Heart right ventricle (tissue), 16 donors: ENCODE data around the gene HSPBAP1. TPM values are rescaled to one million over a fixed set of nuclear protein-coding genes. Genes with fewer than 3 reads are reported as not detected.

Experiments
- ATAC-seq, 8 donors: fragments of 200-7000 bp; cut with Tn5 transposase; one replicate each; pipeline ENCODE4 v1.9.1; 2020; ENCODE audit warnings: mild to moderate bottlenecking in 8 of 8, moderate library complexity in 8 of 8, moderate number of reproducible peaks in 1 of 8
- DNase-seq, 2 donors: peaks; one replicate each; pipeline ENCODE4 v3.0.0-alpha.2; 2020
- H3K27ac ChIP-seq, 10 donors: fragments of 200-600 bp; sonication (generic) in 2 of 10; one replicate each; pipeline versions ENCODE4 v1.5.0 to v1.8.0; 2020 to 2022; ENCODE audit warnings: mild to moderate bottlenecking in 3 of 10
- H3K27me3 ChIP-seq, 7 donors: fragments of 200-600 bp; one replicate each; pipeline ENCODE4 v1.8.0; 2021 to 2022; ENCODE audit warnings: mild to moderate bottlenecking in 2 of 7
- H3K36me3 ChIP-seq, 9 donors: fragments of 200-600 bp; sonication (generic) in 1 of 9; one replicate each; pipeline versions ENCODE4 v1.5.0 to v1.8.0; 2020 to 2022; ENCODE audit warnings: mild to moderate bottlenecking in 2 of 9
- H3K4me1 ChIP-seq, 9 donors: fragments of 200-600 bp; sonication (generic) in 1 of 9; one replicate each; pipeline versions ENCODE4 v1.5.0 to v1.8.0; 2020 to 2022; ENCODE audit warnings: mild to moderate bottlenecking in 4 of 9
- H3K4me3 ChIP-seq, 10 donors: fragments of 200-600 bp; sonication (generic) in 2 of 10; one replicate each; pipeline versions ENCODE4 v1.5.0 to v1.8.0; 2020 to 2022; ENCODE audit warnings: mild to moderate bottlenecking in 7 of 10, moderate library complexity in 2 of 10
- H3K9me3 ChIP-seq, 11 donors: fragments of 200-600 bp in 10 of 11; sonication (generic) in 2 of 11; one replicate each; pipeline versions ENCODE4 v1.5.0 to v1.8.0; 2013 to 2022; ENCODE audit warnings: mild to moderate bottlenecking in 2 of 11, control low read depth in 1 of 11, moderate library complexity in 1 of 11
- WGBS, 2 donors: extraction: QIAGEN DNeasy Blood & Tissue Kit; methylation state at CpG; one replicate each; pipeline ENCODE4 v1.1.7; 2013; ENCODE audit warnings: inconsistent platforms in 1 of 2; 5-methylcytosine and 5-hydroxymethylcytosine counted together
- intact Hi-C, 10 donors: fragments of 100-400 bp; cut with DNase I; formaldehyde crosslinking; loops; one replicate each; pipeline versions ENCODE4 v1.11.1 to v1.14.2; 2022
- polyA plus RNA-seq, 2 donors: library from polyadenylated mRNA; stranded (reverse); fragments of 200-250 nt; gene quantifications; one replicate each; pipeline ENCODE4 v1.2.3, GENCODE V29; 2013
- total RNA-seq, 10 donors: library from RNA; stranded (reverse); fragmentation: NEBNext Ultra II Directional in 3 of 10; extraction: Animal tissue kit (Norgen Biotek cat#: 25700) in 3 of 10; gene quantifications; one replicate each; pipeline versions ENCODE4 v1.2.1 to v1.2.4, GENCODE V29; 2021 to 2023
- TF ChIP-seq, protein P1 (sequence below), 9 donors: fragments of 200-600 bp; sonication (generic) in 2 of 9; IDR thresholded peaks; one replicate each; pipeline versions ENCODE4 v1.5.0 to v1.8.0; 2021 to 2022; ENCODE audit warnings: antibody characterized with exemption in 9 of 9, mild to moderate bottlenecking in 5 of 9, moderate library complexity in 1 of 9
- donor health status: Arrhythmogenic right ventricular cardiomyopathy.
- donor health status: ischemic (EF 13 %, LVEDD 7.1; RV severe dilation, severe dysfunction).
- donor health status: healthy with polysubstance abuse.
- donor health status: DM: no; HTN: yes; CAD: no.
- donor health status: DM: no; HTN: no; CAD: no.
- donor health status: ischemic (EF 25% LVEDD 6.9; RV normal size, moderate dysfunction).
- donor health status: ischemic (EF 25% LVEDD 5.7; RV mildly dilated, moderate dysfunction).
- donor health status: healthy.
- donor health status: DM: yes; HTN: yes; CAD: no.
- donor health status: Ischemic cardiomyopathy.
- donor health status: ischemic (EF 35%, LVEDD 5.7; RV mildly dilated, moderate dysfunction).
- donor health status: nonischemic (EF 11% LVEDD 7.7; RV severe dilation, severe dysfunction).
- donor health status: DM: yes; HTN: yes; CAD: no.
- donor health status: PGD.
- donor health status: ischemic (EF 29% LVEDD 5.4; RV normal size, mild dysfunction).
- donor health status: nonischemic (EF 23%, LVEDD 6.1; RV moderate dilation, normal function).

The HSPBAP1 gene
- total and polyA plus RNA-seq, 12 donors: 2.7 to 18.5 (median 4.0) TPM

DNA sequence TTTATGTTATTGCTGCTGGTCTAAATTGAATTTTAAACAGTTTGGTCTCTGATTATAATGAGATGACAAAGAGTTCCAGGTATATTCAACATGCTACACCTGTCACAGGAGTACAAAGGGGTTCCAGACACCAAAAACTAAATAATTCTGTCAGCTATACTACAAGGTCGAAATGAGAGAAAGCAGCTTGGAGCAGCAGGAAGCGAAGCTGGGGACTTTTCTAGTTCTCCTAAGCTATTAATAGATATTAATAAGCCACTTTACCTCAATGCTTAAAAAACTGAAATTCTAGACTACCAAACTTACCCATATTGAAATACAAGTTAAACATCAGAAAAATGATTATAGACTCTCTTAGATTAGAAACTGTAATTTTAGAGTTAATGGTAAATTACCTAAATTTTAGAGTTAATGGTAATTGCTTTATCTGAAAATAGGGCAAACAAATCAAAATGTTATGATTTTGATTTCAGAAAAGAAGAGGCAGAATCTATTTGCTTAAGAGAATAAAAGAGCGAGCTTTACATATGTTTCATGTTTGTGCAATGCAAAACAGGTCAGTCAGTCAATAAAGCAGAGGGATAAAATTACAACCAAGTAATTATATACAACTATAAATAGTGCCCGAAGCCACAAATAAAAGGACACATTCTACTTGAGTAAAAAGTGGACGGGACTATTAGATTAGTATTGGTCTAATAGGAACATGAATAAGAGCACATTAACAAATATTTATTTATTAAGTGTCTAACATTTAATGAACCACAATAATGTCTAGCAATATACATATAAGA lies 16.8 kb downstream of the HSPBAP1 start:
- peaks cover 0 to 12% (median 5%) of the 10 kb centered on the region in 9 donors for H3K4me1 ChIP-seq
- H3K36me3 ChIP-seq: peaks cover 0 to 22% (median 0%) of the 10 kb centered on the region in 9 donors
- no peak for ATAC-seq
- H3K9me3 ChIP-seq: no peaks in the 10 kb centered on the region
- no peak overlapping the region for H3K4me3 ChIP-seq
- no peak for DNase-seq
- no peak overlapping the region for H3K27ac ChIP-seq
- TF ChIP-seq, protein P1, sequence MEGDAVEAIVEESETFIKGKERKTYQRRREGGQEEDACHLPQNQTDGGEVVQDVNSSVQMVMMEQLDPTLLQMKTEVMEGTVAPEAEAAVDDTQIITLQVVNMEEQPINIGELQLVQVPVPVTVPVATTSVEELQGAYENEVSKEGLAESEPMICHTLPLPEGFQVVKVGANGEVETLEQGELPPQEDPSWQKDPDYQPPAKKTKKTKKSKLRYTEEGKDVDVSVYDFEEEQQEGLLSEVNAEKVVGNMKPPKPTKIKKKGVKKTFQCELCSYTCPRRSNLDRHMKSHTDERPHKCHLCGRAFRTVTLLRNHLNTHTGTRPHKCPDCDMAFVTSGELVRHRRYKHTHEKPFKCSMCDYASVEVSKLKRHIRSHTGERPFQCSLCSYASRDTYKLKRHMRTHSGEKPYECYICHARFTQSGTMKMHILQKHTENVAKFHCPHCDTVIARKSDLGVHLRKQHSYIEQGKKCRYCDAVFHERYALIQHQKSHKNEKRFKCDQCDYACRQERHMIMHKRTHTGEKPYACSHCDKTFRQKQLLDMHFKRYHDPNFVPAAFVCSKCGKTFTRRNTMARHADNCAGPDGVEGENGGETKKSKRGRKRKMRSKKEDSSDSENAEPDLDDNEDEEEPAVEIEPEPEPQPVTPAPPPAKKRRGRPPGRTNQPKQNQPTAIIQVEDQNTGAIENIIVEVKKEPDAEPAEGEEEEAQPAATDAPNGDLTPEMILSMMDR (IDR thresholded peaks at IDR 0.05): no peak
- WGBS, 2 donors: 54 to 56% methylated on average over 5 of the region's 5 CpGs
- H3K27me3 ChIP-seq: no peaks in the 10 kb centered on the region
- intact Hi-C loops: no loop called here

DNA sequence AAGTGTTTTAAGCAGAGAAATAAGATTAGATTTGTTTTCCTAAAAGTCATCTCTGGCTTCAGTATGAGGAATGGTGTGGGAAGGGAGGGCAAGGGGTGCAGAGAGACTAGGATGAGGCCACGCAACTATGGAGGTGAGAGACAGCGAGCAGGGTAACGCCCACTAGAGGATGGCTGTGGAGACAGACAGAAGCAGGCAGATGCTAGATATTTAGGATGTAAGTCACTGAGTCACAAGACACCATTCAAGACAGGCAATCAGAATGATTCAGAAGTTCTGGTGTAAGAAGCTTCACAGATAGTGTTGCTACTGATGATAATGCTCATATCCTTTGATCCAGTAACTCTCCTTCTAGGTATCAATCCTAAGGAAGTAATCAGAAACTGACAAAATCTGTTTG lies 19.1 kb downstream of the HSPBAP1 start:
- H3K4me1 ChIP-seq: peaks cover 0 to 33% (median 5%) of the 10 kb centered on the region in 9 donors
- peak in 1 of 8 donors; percentile 8 for ATAC-seq
- H3K27me3 ChIP-seq: no peaks in the 10 kb centered on the region
- DNase-seq: no peak
- peak overlapping the region in 1 of 10 donors; percentile 41 for H3K27ac ChIP-seq
- H3K9me3 ChIP-seq: no peaks in the 10 kb centered on the region
- H3K4me3 ChIP-seq: no peak overlapping the region
- H3K36me3 ChIP-seq: peaks cover 0 to 29% (median 0%) of the 10 kb centered on the region in 9 donors
- WGBS, 2 donors: 92 to 97% methylated on average over 3 of the region's 3 CpGs
- TF ChIP-seq, protein P1 (IDR thresholded peaks at IDR 0.05): no peak
- intact Hi-C loops: no loop called here

DNA sequence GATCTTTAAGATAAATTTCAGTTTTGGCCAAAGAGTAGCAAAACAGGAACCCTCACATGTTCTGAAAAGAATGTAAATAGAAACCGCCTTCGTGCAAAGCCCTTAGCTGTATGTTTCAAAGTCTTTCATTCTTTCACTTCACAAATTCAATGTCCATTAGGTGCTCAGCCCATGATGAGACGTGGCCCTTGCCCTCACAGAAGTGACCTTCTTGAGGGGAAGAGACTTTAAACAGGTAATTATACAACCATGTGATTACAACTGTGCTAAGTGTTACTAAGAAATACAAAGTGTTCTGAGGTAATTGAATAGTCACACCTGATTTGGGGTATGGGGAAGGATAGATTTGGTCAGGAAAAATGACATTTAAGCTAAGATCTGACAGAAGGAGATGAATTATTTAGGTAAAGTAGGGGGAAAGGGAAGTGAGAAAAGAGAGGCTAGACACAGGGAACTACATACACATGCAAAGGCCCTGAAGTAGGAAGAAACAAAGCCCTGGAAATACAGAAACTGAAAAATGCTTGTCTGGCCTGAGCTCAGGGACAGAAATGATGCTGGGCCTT lies 19.6 kb downstream of the HSPBAP1 start:
- intact Hi-C loops: no loop called here
- peak overlapping the region in 1 of 10 donors; percentile 41 for H3K27ac ChIP-seq
- no peaks in the 10 kb centered on the region for H3K27me3 ChIP-seq
- TF ChIP-seq, protein P1 (IDR thresholded peaks at IDR 0.05): no peak
- DNase-seq: no peak
- ATAC-seq: peak in 1 of 8 donors; percentile 53
- H3K4me3 ChIP-seq: no peak overlapping the region
- H3K4me1 ChIP-seq: peaks cover 0 to 38% (median 5%) of the 10 kb centered on the region in 9 donors
- no peaks in the 10 kb centered on the region for H3K9me3 ChIP-seq
- H3K36me3 ChIP-seq: peaks cover 0 to 30% (median 0%) of the 10 kb centered on the region in 9 donors
- WGBS, 2 donors: 96 to 98% methylated on average over 3 of the region's 3 CpGs

GRCh38 chr3:122772827-122773226 lies 20.8 kb downstream of the HSPBAP1 start:
- no peak for ATAC-seq
- WGBS, 2 donors: 95 to 98% methylated on average over 1 of the region's 1 CpG
- peaks cover 0 to 34% (median 0%) of the 10 kb centered on the region in 9 donors for H3K36me3 ChIP-seq
- H3K4me1 ChIP-seq: peaks cover 0 to 50% (median 5%) of the 10 kb centered on the region in 9 donors
- no peaks in the 10 kb centered on the region for H3K9me3 ChIP-seq
- no peak for DNase-seq
- H3K4me3 ChIP-seq: no peak overlapping the region
- no peak overlapping the region for H3K27ac ChIP-seq
- no peaks in the 10 kb centered on the region for H3K27me3 ChIP-seq
- TF ChIP-seq, protein P1 (IDR thresholded peaks at IDR 0.05): no peak
- intact Hi-C loops: no loop called here
